Small intestine (tissue), 7 donors: ENCODE results near the gene FOXL3. TPM values are rescaled to one million over a fixed set of nuclear protein-coding genes. Genes with fewer than 3 reads are reported as not detected.

Experiments used
- DNase-seq, 2 donors: peaks; one replicate each; pipeline versions ENCODE4 v3.0.0 to v3.0.0-alpha.2; 2013
- FAIRE-seq: peaks from 2 replicates; lab custom pipeline; 2012; peaks lifted over from hg19 to GRCh38; lab: Jason Lieb, UNC
- H3K27ac ChIP-seq, 3 donors: one replicate each; pipeline ENCODE4 v1.5.1; 2013; ENCODE audit warnings: low read length in 2 of 3, mild to moderate bottlenecking in 2 of 3, control low read depth in 1 of 3, inconsistent platforms in 1 of 3, low read depth in 1 of 3, moderate library complexity in 1 of 3
- H3K27me3 ChIP-seq, 3 donors: one replicate each; pipeline ENCODE4 v1.6.1; 2013; ENCODE audit warnings: low read length in 3 of 3, inconsistent platforms in 1 of 3; ENCODE audit not compliant: control insufficient read depth in 3 of 3, insufficient read depth in 3 of 3
- H3K36me3 ChIP-seq, 3 donors: one replicate each; pipeline ENCODE4 v1.6.1; 2013; ENCODE audit warnings: low read length in 3 of 3, inconsistent platforms in 1 of 3, low read depth in 1 of 3, mild to moderate bottlenecking in 1 of 3, moderate library complexity in 1 of 3; ENCODE audit not compliant: control insufficient read depth in 3 of 3, insufficient read depth in 2 of 3
- H3K4me1 ChIP-seq, 3 donors: one replicate each; pipeline ENCODE4 v1.6.1; 2013; ENCODE audit warnings: low read length in 2 of 3, inconsistent platforms in 1 of 3, low read depth in 1 of 3, mild to moderate bottlenecking in 1 of 3, moderate library complexity in 1 of 3; ENCODE audit not compliant: control insufficient read depth in 3 of 3, insufficient read depth in 2 of 3
- H3K4me3 ChIP-seq, 3 donors: one replicate each; pipeline ENCODE4 v1.5.1; 2013; ENCODE audit warnings: low read length in 3 of 3, control low read depth in 1 of 3, inconsistent platforms in 1 of 3, low read depth in 1 of 3, mild to moderate bottlenecking in 1 of 3, moderate library complexity in 1 of 3
- H3K9me3 ChIP-seq, 2 donors: one replicate each; pipeline ENCODE4 v1.6.1; 2013; ENCODE audit warnings: low read depth in 1 of 2, low read length in 1 of 2; ENCODE audit not compliant: control insufficient read depth in 2 of 2, insufficient read depth in 1 of 2
- WGBS, 3 donors: extraction: QIAGEN DNeasy Blood & Tissue Kit; methylation state at CpG; one replicate each; pipeline ENCODE4 v1.1.7; 2013; 5-methylcytosine and 5-hydroxymethylcytosine counted together
- polyA plus RNA-seq, 4 donors: library from polyadenylated mRNA; stranded (reverse) in 3 of 4; unstranded in 1 of 4; fragments of 200-250 nt in 3 of 4; fragments of 120-200 nt in 1 of 4; gene quantifications; one replicate each; pipeline versions ENCODE4 v1.2.1 to v1.2.3, GENCODE V29; 2013
- donor health status: healthy with polysubstance abuse.
- donor health status: control.
- donor health status: control.
- donor health status: Bipolar disorder and iron deficiency.
- donor health status: healthy.

FOXL3 gene
- polyA plus RNA-seq, 4 donors: 1.7 TPM; not detected in 3

GRCh38 chr7:318878-319661, 29.1 kb downstream of the FOXL3 start:
- Histone ChIP-seq H3K27me3 (no peaks in the 10 kb centered on the region), H3K4me1 (peaks cover 0 to 48% (median 3%) of the 10 kb centered on the region in 3 donors), H3K4me3 (no peak overlapping the region), H3K27ac (peak overlapping the region in 1 of 3 donors; percentile 12), H3K36me3 (no peaks in the 10 kb centered on the region), H3K9me3 (peaks cover 0 to 32% of the 10 kb centered on the region in 2 donors)
- 16 to 48% (median 36%) methylated on average over 18 of the region's 18 CpGs for WGBS, 3 donors
- FAIRE-seq (no peak), DNase-seq (peak; percentile 24 to 46)

DNA sequence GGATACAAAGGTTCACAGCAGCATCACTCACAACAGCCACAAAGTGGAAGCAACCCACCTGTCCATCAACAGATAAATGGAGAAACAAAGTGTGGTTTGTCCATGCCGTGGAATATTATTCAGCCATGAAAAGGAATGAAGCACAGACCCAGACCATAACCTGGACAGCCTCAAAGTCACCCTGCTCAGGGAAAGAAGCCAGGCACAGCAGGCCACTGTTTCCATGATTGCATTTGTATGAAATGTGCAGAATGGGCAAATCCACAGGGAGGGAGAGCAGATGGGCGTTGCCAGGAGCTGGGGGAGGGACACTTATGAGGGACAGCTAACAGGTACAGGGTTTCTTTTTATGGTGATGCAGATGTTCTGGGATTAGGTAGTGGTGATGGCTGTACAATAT, 30.3 kb downstream of the FOXL3 start:
- peaks cover 0 to 25% of the 10 kb centered on the region in 2 donors for H3K9me3 ChIP-seq
- no peak overlapping the region for H3K4me3 ChIP-seq
- H3K4me1 ChIP-seq: peaks cover 0 to 48% (median 3%) of the 10 kb centered on the region in 3 donors
- 73 to 86% (median 83%) methylated on average over 2 of the region's 2 CpGs for WGBS, 3 donors
- no peaks in the 10 kb centered on the region for H3K36me3 ChIP-seq
- DNase-seq (peak; percentile 57 to 58), FAIRE-seq (no peak)
- no peaks in the 10 kb centered on the region for H3K27me3 ChIP-seq
- peak overlapping the region in 2 of 3 donors; percentile 82 to 93 for H3K27ac ChIP-seq

DNA sequence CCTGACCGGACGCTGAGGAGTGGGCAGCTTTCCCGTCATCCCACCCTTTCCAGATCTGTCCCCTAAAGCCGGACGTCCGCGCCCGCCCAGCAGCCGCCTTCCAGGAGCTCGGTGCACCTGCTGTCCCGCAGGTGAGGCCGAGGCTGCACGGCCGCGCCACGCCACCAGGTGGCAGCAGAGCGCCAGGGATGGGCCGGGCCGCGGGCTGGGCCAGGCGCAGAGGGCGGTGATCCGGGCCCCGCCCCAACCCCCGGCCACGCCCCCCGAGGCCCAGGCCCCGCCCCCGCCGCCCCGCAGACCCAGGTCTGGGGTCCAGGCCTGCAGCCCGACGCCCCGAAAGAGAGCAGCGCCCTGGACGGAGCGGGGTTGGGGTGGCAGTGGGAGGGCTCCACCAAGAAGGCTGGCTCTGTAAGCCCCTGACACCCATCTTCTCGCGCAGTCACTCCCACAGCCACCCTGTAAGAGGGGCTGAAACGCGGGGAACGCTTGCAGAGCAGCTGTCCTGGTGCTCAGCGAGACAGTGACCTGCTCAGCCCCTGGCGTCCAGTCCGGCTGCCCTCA, 32.2 kb downstream of the FOXL3 start:
- peaks cover 0 to 62% (median 9%) of the 10 kb centered on the region in 3 donors for H3K4me1 ChIP-seq
- peak overlapping the region; percentile 78 to 94 (median 93) for H3K27ac ChIP-seq
- peak; percentile 78 to 91 for DNase-seq
- no peak overlapping the region for H3K4me3 ChIP-seq
- no peak for FAIRE-seq
- peaks cover 2 to 19% of the 10 kb centered on the region in 2 donors for H3K9me3 ChIP-seq
- no peaks in the 10 kb centered on the region for H3K36me3 ChIP-seq
- WGBS, 3 donors: 10 to 13% (median 11%) methylated on average over 27 to 45 of the region's 45 CpGs
- no peaks in the 10 kb centered on the region for H3K27me3 ChIP-seq

DNA sequence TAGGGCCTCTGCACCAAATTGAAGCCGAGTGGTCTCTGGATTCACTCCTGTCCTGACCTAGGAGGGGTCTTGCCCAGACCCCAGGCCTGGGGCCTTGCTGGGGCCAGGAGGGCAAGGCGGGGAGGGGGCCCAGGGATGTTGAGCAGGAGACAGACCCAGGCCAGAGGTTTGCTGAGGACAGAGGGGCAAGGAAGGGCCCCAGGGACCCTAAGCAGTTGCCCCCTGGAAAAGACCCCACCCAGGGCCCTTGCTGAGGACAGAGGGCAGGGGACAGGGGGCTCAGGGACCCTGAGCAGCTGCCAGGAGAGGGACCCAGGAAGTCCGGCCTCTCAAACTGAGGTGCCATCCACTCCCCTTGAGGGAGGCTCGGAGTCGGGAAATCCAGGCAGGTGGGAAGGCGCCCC, 32.7 kb downstream of the FOXL3 start:
- no peaks in the 10 kb centered on the region for H3K27me3 ChIP-seq
- H3K36me3 ChIP-seq: no peaks in the 10 kb centered on the region
- peaks cover 0 to 67% (median 13%) of the 10 kb centered on the region in 3 donors for H3K4me1 ChIP-seq
- FAIRE-seq: no peak
- H3K27ac ChIP-seq: no peak overlapping the region
- no peak overlapping the region for H3K4me3 ChIP-seq
- peaks cover 2 to 14% of the 10 kb centered on the region in 2 donors for H3K9me3 ChIP-seq
- no peak for DNase-seq
- WGBS, 3 donors: 87 to 92% (median 89%) methylated on average over 6 of the region's 6 CpGs

DNA sequence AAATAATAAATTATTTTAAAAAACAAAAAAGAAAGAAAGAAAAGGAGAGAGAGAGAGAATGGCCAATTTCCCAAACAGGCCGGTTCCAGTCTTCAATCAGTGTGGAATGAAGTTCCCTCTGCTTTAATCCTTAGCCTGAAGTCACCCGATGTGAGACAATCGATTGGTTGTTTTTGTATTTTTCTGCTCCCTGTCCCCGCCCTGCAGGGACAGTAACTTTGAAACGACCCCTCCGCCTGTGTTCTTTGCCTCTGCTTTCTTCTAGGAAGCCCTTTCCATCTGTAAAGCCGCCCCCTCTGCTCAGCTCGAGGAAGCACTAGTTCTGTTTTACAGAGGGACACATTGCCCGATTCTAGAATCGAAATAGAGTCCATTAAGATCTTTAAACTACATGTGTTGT, 33.4 kb downstream of the FOXL3 start:
- Histone ChIP-seq H3K27ac (no peak overlapping the region), H3K4me3 (no peak overlapping the region), H3K36me3 (no peaks in the 10 kb centered on the region), H3K4me1 (peaks cover 0 to 73% (median 17%) of the 10 kb centered on the region in 3 donors), H3K27me3 (no peaks in the 10 kb centered on the region), H3K9me3 (peaks cover 2 to 10% of the 10 kb centered on the region in 2 donors)
- no peak for FAIRE-seq
- 25 to 56% (median 44%) methylated on average over 10 of the region's 10 CpGs for WGBS, 3 donors
- DNase-seq: no peak

DNA sequence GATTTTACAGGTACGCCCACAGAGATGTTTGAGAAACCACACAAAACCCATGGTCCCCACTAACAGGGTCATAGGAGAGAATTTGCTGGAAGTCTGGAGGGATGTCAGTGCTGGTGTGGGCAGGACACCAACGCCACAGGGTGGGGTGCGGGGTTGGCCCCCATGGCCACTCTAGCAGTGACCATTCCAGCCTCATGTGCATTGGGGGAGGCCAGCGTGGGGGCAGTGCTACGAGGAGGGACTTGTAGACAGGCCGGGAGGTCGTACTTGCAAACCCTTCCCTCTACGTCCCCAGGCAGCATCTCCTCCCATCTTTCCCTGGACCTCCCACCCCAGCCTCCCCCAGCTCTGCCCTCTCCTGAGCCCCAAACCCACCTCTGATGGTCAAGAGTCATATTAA, 34.0 kb downstream of the FOXL3 start:
- H3K4me3 ChIP-seq: no peak overlapping the region
- H3K9me3 ChIP-seq: peaks cover 2 to 10% of the 10 kb centered on the region in 2 donors
- DNase-seq (no peak), FAIRE-seq (no peak)
- H3K4me1 ChIP-seq: peaks cover 0 to 73% (median 17%) of the 10 kb centered on the region in 3 donors
- H3K27ac ChIP-seq: no peak overlapping the region
- no peaks in the 10 kb centered on the region for H3K27me3 ChIP-seq
- no peaks in the 10 kb centered on the region for H3K36me3 ChIP-seq
- 83 to 86% (median 85%) methylated on average over 8 of the region's 8 CpGs for WGBS, 3 donors

DNA sequence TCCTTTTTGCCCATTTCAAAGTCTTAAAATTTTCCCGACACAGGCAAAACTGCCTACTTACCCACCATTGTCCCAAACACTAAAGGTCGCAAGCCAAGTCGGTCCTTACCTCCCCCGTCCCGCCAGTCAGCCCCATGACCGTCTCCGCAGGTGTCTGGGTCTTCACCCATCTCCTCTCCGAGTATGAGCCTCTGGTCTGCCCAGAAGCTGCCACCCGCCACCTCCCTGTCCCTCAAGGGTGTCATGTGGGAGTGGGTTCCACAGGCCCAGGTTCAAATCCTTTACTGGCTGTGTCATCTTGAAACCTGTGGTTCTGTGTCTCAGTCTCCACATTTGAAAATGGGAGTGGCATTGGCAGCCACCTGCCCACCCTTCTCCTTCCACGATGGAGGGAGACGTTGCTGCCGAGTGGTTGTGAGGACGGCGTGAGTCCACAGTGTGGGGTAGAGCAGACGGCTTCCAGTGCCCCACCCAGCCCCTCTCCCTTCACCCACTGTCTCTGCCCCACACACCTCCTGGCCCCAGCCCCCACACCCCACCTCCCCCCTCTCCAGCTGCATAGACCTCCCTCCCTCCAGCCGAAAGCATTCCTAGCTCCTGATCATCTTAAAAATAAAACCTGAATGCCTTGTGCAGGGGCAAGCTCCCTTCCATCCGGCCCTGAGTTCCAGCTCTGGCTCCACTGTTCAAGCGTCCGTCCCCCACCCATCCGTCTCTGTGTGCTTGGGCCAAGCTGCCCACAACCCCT, 35.3 kb downstream of the FOXL3 start:
- H3K4me1 ChIP-seq: peaks cover 0 to 72% (median 17%) of the 10 kb centered on the region in 3 donors
- 84 to 98% (median 91%) methylated on average over 20 of the region's 20 CpGs for WGBS, 3 donors
- H3K4me3 ChIP-seq: no peak overlapping the region
- H3K27me3 ChIP-seq: no peaks in the 10 kb centered on the region
- DNase-seq: no peak
- H3K27ac ChIP-seq: no peak overlapping the region
- peaks cover 2 to 9% of the 10 kb centered on the region in 2 donors for H3K9me3 ChIP-seq
- no peak for FAIRE-seq
- H3K36me3 ChIP-seq: no peaks in the 10 kb centered on the region

DNA sequence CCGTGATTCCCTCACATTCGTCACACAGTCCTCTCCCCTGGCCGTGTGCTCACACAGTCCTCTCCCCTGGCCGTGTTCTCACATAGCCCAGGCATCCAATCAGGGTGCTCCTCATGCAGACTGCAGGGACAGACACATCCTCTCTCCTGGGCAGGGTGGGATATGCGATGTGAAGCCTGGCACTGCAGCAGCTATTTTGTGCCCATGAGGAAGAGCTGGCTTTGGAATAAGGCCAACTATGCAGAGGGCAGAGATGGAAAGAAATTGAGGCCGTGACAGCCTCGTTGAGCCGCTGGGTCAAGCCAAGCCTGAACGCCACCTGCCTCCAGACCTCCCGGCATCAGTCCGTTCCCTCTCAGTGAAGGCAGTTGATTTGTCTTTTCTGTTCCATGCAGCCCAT, 35.8 kb downstream of the FOXL3 start:
- DNase-seq (no peak), FAIRE-seq (no peak)
- peak overlapping the region in 2 of 3 donors; percentile 88 to 94 for H3K27ac ChIP-seq
- no peaks in the 10 kb centered on the region for H3K36me3 ChIP-seq
- 93 to 95% (median 94%) methylated on average over 11 of the region's 11 CpGs for WGBS, 3 donors
- no peak overlapping the region for H3K4me3 ChIP-seq
- peaks cover 0 to 75% (median 21%) of the 10 kb centered on the region in 3 donors for H3K4me1 ChIP-seq
- H3K9me3 ChIP-seq: peaks cover 2 to 6% of the 10 kb centered on the region in 2 donors
- H3K27me3 ChIP-seq: no peaks in the 10 kb centered on the region
